SH-SY5Y (cell line): ENCODE measurements around the gene ZNF488.

ENCODE experiments used
- GATA2 ChIP-seq: IDR thresholded peaks from 2 replicates; pipeline ENCODE4 v1.6.1; 2011; ENCODE audit warnings: mild to moderate bottlenecking, low read depth, low read length
- GATA3 ChIP-seq: IDR thresholded peaks from 2 replicates; pipeline ENCODE4 v1.6.1; 2011; ENCODE audit warnings: low read depth, mild to moderate bottlenecking, low read length, moderate library complexity

GRCh38 chr10:47413531-47414226, 29.6 kb upstream of the ZNF488 start:
- TF ChIP-seq GATA3 (no peak), GATA2 (no peak)
